ENCODE results near the gene IMP4.
A peak's percentile ranks its signal among the peaks of the same experiment; 100 is the strongest.

IMP4 gene

GRCh38 chr2:130342020-130342532 is 621 bp upstream of the IMP4 start:
- H3K27ac Mint-ChIP-seq, result peak overlapping the region; percentile 99
- peaks cover 32 to 67% of the 10 kb centered on the region in 2 donors for H3K36me3 Mint-ChIP-seq
- H3K27me3 Mint-ChIP-seq, result no peaks in the 10 kb centered on the region
- H3K4me1 Mint-ChIP-seq, result peaks cover 33 to 38% of the 10 kb centered on the region in 2 donors
- peak; percentile 83 for ATAC-seq (replicated peaks)
- peak; percentile 90 for DNase-seq
- H3K9me3 Mint-ChIP-seq, result no peaks in the 10 kb centered on the region
- peak overlapping the region; percentile 99 for H3K4me3 Mint-ChIP-seq

DNA sequence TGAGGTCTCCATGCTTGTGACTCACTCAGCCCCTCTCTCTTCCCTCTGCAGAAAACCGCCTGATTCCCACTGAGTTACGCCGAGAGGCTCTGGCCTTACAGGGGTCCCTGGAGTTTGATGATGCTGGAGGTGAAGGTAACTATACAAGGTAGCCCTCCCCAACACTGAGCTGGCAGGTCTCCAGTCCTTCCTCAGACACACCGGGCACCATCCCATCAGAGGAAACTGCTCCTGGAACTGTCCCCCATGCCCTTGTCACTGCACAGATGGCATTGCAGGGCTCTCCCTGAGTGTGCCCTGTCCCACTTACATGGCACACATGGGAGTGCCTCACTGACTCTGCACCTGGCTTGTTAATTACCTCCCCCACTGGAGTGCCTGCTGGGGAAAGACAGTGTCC is 1.9 kb downstream of the IMP4 start:
- DNase-seq (no peak), ATAC-seq (replicated peaks) (no peak)
- Mint-ChIP-seq H3K4me3 (peak overlapping the region in 1 of 2 donors; percentile 41), H3K9me3 (no peaks in the 10 kb centered on the region), H3K27me3 (no peaks in the 10 kb centered on the region), H3K27ac (no peak overlapping the region), H3K36me3 (peaks cover 34 to 75% of the 10 kb centered on the region in 2 donors), H3K4me1 (peaks cover 29 to 50% of the 10 kb centered on the region in 2 donors)

GRCh38 chr2:130345091-130345490 is 2.4 kb downstream of the IMP4 start:
- no peaks in the 10 kb centered on the region for H3K27me3 Mint-ChIP-seq
- H3K4me1 Mint-ChIP-seq, result peaks cover 24 to 50% of the 10 kb centered on the region in 2 donors
- no peak overlapping the region for H3K27ac Mint-ChIP-seq
- no peak overlapping the region for H3K4me3 Mint-ChIP-seq
- H3K36me3 Mint-ChIP-seq, result peaks cover 34 to 70% of the 10 kb centered on the region in 2 donors
- no peak for ATAC-seq (replicated peaks)
- H3K9me3 Mint-ChIP-seq, result no peaks in the 10 kb centered on the region
- no peak for DNase-seq

DNA sequence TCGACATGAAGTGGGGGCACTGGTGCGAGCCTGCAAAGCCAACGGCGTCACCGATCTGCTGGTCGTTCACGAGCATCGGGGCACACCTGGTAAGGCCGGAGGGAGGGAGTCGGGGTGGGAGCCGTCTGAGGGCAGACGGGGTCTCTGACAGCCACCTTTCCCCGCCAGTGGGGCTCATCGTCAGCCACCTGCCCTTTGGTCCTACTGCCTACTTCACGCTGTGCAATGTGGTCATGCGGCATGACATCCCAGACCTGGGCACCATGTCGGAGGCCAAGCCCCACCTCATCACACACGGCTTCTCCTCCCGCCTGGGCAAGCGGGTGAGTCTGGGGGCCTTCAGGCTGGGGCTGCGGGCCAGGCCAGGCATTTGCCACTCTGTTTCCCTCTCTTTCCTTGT is 2.9 kb downstream of the IMP4 start:
- ATAC-seq (replicated peaks), result no peak
- Mint-ChIP-seq H3K36me3 (peaks cover 40 to 68% of the 10 kb centered on the region in 2 donors), H3K4me3 (no peak overlapping the region), H3K4me1 (peaks cover 21 to 45% of the 10 kb centered on the region in 2 donors), H3K27ac (no peak overlapping the region), H3K9me3 (no peaks in the 10 kb centered on the region), H3K27me3 (no peaks in the 10 kb centered on the region)
- DNase-seq, result no peak

DNA sequence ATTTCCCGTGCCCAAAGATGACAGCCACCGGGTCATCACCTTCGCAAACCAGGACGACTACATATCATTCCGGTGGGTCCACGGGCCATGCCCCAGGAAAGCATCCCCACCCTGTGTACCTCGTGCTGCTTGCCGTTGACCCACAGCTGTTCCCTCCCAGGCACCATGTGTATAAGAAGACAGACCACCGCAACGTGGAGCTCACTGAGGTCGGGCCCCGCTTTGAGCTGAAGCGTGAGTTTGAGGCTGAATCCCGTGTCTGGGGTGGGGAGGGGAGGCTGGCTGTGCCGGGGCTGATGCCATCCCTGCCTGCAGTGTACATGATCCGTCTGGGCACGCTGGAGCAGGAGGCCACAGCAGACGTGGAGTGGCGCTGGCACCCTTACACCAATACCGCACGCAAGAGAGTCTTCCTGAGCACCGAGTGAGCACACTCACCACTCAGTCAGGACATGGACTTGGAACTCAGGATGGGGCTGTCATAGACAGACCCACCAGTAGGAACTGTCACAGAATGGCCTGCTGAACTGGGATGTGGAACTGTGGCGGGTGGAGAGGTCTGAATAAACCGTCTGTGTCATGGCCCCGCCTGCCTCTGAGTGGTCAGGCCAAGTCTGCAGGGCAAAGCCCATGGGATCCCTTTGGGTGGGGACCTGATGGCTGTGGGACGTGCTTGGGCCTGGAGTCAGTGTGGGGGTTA is 3.5 kb downstream of the IMP4 start:
- H3K4me1 Mint-ChIP-seq, result peaks cover 18 to 41% of the 10 kb centered on the region in 2 donors
- H3K9me3 Mint-ChIP-seq, result no peaks in the 10 kb centered on the region
- no peak for ATAC-seq (replicated peaks)
- H3K27me3 Mint-ChIP-seq, result no peaks in the 10 kb centered on the region
- no peak overlapping the region for H3K27ac Mint-ChIP-seq
- peaks cover 41 to 70% of the 10 kb centered on the region in 2 donors for H3K36me3 Mint-ChIP-seq
- H3K4me3 Mint-ChIP-seq, result peak overlapping the region in 1 of 2 donors; percentile 13
- no peak for DNase-seq

GRCh38 chr2:130346741-130347066 is 4.0 kb downstream of the IMP4 start:
- DNase-seq, result no peak
- peaks cover 19 to 40% of the 10 kb centered on the region in 2 donors for H3K4me1 Mint-ChIP-seq
- peaks cover 40 to 71% of the 10 kb centered on the region in 2 donors for H3K36me3 Mint-ChIP-seq
- ATAC-seq (replicated peaks), result no peak
- no peaks in the 10 kb centered on the region for H3K9me3 Mint-ChIP-seq
- H3K4me3 Mint-ChIP-seq, result no peak overlapping the region
- no peaks in the 10 kb centered on the region for H3K27me3 Mint-ChIP-seq
- H3K27ac Mint-ChIP-seq, result no peak overlapping the region

GRCh38 chr2:130347220-130347925 is 4.7 kb downstream of the IMP4 start:
- Mint-ChIP-seq H3K4me3 (no peak overlapping the region), H3K4me1 (peaks cover 22 to 42% of the 10 kb centered on the region in 2 donors), H3K27ac (no peak overlapping the region), H3K36me3 (peaks cover 37 to 70% of the 10 kb centered on the region in 2 donors), H3K27me3 (no peaks in the 10 kb centered on the region), H3K9me3 (no peaks in the 10 kb centered on the region)
- DNase-seq (no peak), ATAC-seq (replicated peaks) (no peak)

- Mint-ChIP-seq H3K36me3 (peaks cover 37 to 66% of the 10 kb centered on the region in 2 donors), H3K4me1 (peaks cover 25 to 38% of the 10 kb centered on the region in 2 donors), H3K9me3 (no peaks in the 10 kb centered on the region), H3K27ac (no peak overlapping the region), H3K27me3 (no peaks in the 10 kb centered on the region), H3K4me3 (no peak overlapping the region)
- DNase-seq, result no peak
- ATAC-seq (replicated peaks), result no peak
These were observed 6.5 kb downstream of the IMP4 start for GRCh38 chr2:130349174-130349573.

DNA sequence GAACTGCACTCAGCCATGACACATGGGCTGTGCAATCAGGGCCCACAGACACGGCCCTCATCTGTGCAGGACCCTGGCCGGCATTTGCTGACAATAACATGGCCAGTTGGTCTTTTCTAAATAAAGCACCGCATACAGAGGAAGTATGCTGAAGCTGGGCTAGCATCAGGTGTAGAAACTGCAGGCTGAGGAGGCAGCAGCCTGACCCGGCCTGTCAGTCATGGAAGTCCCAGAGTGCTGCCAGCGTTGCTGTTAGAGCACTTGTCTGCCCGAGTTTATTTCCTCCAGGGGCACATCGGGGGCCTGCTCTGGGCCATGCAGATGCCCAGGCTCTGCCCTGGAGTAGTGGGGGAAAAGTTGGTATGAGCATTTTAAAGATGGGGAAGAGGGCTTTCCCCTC is 9.0 kb downstream of the IMP4 start:
- H3K27ac Mint-ChIP-seq, result no peak overlapping the region
- H3K27me3 Mint-ChIP-seq, result no peaks in the 10 kb centered on the region
- DNase-seq (no peak), ATAC-seq (replicated peaks) (no peak)
- H3K4me1 Mint-ChIP-seq, result peaks cover 20 to 43% of the 10 kb centered on the region in 2 donors
- peaks cover 28 to 43% of the 10 kb centered on the region in 2 donors for H3K36me3 Mint-ChIP-seq
- H3K4me3 Mint-ChIP-seq, result no peak overlapping the region
- no peaks in the 10 kb centered on the region for H3K9me3 Mint-ChIP-seq

- Mint-ChIP-seq H3K36me3 (peaks cover 23 to 38% of the 10 kb centered on the region in 2 donors), H3K4me3 (no peak overlapping the region), H3K9me3 (no peaks in the 10 kb centered on the region), H3K27me3 (no peaks in the 10 kb centered on the region), H3K4me1 (peaks cover 19 to 40% of the 10 kb centered on the region in 2 donors), H3K27ac (no peak overlapping the region)
- ATAC-seq (replicated peaks), result no peak
- DNase-seq, result no peak
These were observed 9.5 kb downstream of the IMP4 start for GRCh38 chr2:130352237-130352636.

DNA sequence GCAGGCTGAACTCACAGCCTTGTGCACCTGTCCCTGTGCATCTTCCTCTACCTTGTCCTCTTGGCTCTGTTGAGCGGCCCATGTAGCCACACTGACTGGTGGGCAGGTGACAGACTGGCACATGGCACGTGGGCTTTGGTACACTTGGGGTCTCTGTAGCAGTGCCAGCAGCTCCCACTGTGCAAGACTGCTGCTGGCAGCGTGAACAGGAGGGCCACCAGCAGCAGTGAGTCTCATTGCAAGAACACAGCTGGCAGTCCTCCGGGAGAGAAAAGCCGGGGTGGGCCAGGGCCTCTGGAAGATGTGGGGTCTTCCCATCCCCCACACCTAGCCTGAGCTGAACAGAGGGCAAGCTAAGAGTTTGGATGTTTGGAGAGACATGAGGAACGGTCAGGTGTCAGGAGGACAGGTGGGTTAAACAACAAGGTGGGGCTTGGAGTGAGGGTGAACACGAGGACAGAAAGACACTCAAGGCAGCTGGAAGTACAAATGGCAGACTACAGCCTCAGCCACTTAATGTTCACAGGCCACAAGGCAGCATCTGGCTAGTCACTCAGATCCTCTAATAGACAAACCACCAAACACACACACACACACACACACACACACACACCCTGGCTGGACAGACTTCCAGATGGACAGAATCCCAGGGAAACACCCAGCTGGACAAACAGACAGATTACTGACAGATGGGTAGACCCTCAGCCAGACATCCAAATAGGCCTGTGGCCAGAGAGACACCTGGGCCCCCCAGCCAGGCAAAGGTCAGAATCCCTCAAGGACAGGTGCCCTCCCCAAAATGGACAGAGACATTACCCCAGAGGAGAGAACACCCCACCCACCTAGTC is 10.8 kb downstream of the IMP4 start:
- H3K36me3 Mint-ChIP-seq, result peaks cover 20 to 25% of the 10 kb centered on the region in 2 donors
- H3K27ac Mint-ChIP-seq, result no peak overlapping the region
- H3K9me3 Mint-ChIP-seq, result no peaks in the 10 kb centered on the region
- DNase-seq (no peak), ATAC-seq (replicated peaks) (no peak)
- H3K4me1 Mint-ChIP-seq, result peaks cover 19 to 30% of the 10 kb centered on the region in 2 donors
- H3K4me3 Mint-ChIP-seq, result no peak overlapping the region
- no peaks in the 10 kb centered on the region for H3K27me3 Mint-ChIP-seq

DNA sequence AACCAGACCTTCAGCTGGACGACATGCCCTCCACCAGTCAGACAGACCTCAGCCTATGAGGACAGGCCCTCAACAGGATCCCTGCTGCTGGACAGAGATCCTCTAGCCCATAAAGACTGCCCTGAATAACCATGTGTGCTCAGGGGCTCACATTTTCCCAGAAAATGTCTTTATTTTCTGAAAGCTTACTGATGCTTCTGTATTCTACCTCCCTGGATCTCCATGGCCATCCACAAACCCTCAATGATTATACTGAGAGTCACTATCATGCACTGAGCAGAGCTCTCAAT is 11.4 kb downstream of the IMP4 start:
- DNase-seq, result no peak
- Mint-ChIP-seq H3K9me3 (no peaks in the 10 kb centered on the region), H3K36me3 (peaks cover 19 to 20% of the 10 kb centered on the region in 2 donors), H3K27me3 (no peaks in the 10 kb centered on the region), H3K4me3 (no peak overlapping the region), H3K27ac (no peak overlapping the region), H3K4me1 (peaks cover 18 to 30% of the 10 kb centered on the region in 2 donors)
- ATAC-seq (replicated peaks), result no peak

- H3K4me1 Mint-ChIP-seq, result peaks cover 17 to 30% of the 10 kb centered on the region in 2 donors
- peak overlapping the region; percentile 81 to 86 for H3K4me3 Mint-ChIP-seq
- ATAC-seq (replicated peaks) (no peak), DNase-seq (no peak)
- H3K36me3 Mint-ChIP-seq, result peaks cover 11 to 17% of the 10 kb centered on the region in 2 donors
- peaks cover 0 to 3% of the 10 kb centered on the region in 2 donors for H3K9me3 Mint-ChIP-seq
- no peak overlapping the region for H3K27ac Mint-ChIP-seq
- H3K27me3 Mint-ChIP-seq, result no peaks in the 10 kb centered on the region
These were observed 12.5 kb downstream of the IMP4 start for GRCh38 chr2:130355172-130355577.

Measured in stimulated activated naive B cell treated with anti-CD40 and anti-IgM and Interleukin-4, amounts not matched to agents 10 μg/mL and 1 μg/mL and 100 μg/mL, for 72 hours (primary cell).